Endothelial cell of umbilical vein (primary cell): ENCODE data around the gene CHCHD4.

Source experiments
- EZH2 ChIP-seq: IDR thresholded peaks from 2 replicates; pipeline ENCODE4 v1.6.1; 2012; ENCODE audit warnings: borderline replicate concordance, low read depth, mild to moderate bottlenecking, moderate library complexity, low read length, inconsistent platforms; ENCODE audit not compliant: severe bottlenecking
- TF ChIP-seq, protein P1 (sequence below), 2 donors: IDR thresholded peaks; 1 replicate in 1 of 2; 2 replicates in 1 of 2; pipeline ENCODE4 v1.5.1; 2011; ENCODE audit warnings: low read length in 2 of 2, mild to moderate bottlenecking in 2 of 2, moderate library complexity in 2 of 2, control low read depth in 1 of 2, inconsistent platforms in 1 of 2, low read depth in 1 of 2; ENCODE audit not compliant: insufficient read depth in 1 of 2; ENCODE audit errors: extremely low read depth in 1 of 2

- TF ChIP-seq, protein P1, sequence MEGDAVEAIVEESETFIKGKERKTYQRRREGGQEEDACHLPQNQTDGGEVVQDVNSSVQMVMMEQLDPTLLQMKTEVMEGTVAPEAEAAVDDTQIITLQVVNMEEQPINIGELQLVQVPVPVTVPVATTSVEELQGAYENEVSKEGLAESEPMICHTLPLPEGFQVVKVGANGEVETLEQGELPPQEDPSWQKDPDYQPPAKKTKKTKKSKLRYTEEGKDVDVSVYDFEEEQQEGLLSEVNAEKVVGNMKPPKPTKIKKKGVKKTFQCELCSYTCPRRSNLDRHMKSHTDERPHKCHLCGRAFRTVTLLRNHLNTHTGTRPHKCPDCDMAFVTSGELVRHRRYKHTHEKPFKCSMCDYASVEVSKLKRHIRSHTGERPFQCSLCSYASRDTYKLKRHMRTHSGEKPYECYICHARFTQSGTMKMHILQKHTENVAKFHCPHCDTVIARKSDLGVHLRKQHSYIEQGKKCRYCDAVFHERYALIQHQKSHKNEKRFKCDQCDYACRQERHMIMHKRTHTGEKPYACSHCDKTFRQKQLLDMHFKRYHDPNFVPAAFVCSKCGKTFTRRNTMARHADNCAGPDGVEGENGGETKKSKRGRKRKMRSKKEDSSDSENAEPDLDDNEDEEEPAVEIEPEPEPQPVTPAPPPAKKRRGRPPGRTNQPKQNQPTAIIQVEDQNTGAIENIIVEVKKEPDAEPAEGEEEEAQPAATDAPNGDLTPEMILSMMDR (IDR thresholded peaks at IDR 0.05; ENCODE audit: extremely low read depth in 1 of 2, insufficient read depth in 1 of 2, low read depth in 1 of 2, low read length in 2 of 2), result no peak
- no peak for TF ChIP-seq EZH2
Measured at GRCh38 chr3:14142567-14143270, 18.0 kb upstream of the CHCHD4 start.
